MM.1S (cell line): ENCODE data around the gene KRT2.

Experiments used
- DNase-seq: peaks from one replicate; pipeline ENCODE4 v3.0.0-alpha.2; 2015
- H2AFZ ChIP-seq: fragments of 300-600 bp; sonication (generic); 2 replicates; pipeline ENCODE4 v1.6.0; 2016; ENCODE audit warnings: antibody characterized with exemption, low read length
- H3F3A ChIP-seq: fragments of 300-600 bp; sonication (generic); 2 replicates; pipeline ENCODE4 v1.6.1; 2016; ENCODE audit warnings: mild to moderate bottlenecking, antibody characterized with exemption, low read length, moderate library complexity, mixed read lengths; ENCODE audit not compliant: insufficient read depth
- H3K27ac ChIP-seq: fragments of 300-600 bp; sonication (generic); 2 replicates; pipeline ENCODE4 v1.5.1; 2016; ENCODE audit warnings: mild to moderate bottlenecking, low read length
- H3K27me3 ChIP-seq: fragments of 300-600 bp; sonication (generic); replicated peaks from 2 replicates; pipeline ENCODE4 v1.6.0; 2016; ENCODE audit warnings: low read length; ENCODE audit not compliant: insufficient read depth
- H3K36me3 ChIP-seq: fragments of 300-600 bp; sonication (generic); replicated peaks from 2 replicates; pipeline ENCODE4 v1.6.1; 2016; ENCODE audit warnings: mild to moderate bottlenecking, low read length, mixed read lengths; ENCODE audit not compliant: insufficient read depth
- H3K4me1 ChIP-seq: fragments of 300-600 bp; sonication (generic); 2 replicates; pipeline ENCODE4 v1.6.1; 2016; ENCODE audit warnings: low read length, mixed read lengths
- H3K4me2 ChIP-seq: fragments of 300-600 bp; sonication (generic); 2 replicates; pipeline ENCODE4 v1.6.0; 2016; ENCODE audit warnings: low read depth, low read length
- H3K4me3 ChIP-seq: fragments of 300-600 bp; sonication (generic); 2 replicates; pipeline ENCODE4 v1.5.1; 2016; ENCODE audit warnings: low read length, mixed read lengths
- H3K79me2 ChIP-seq: fragments of 300-600 bp; sonication (generic); 2 replicates; pipeline ENCODE4 v1.6.1; 2016; ENCODE audit warnings: mixed run types, low read length, mixed read lengths
- H3K9ac ChIP-seq: fragments of 300-600 bp; sonication (generic); 2 replicates; pipeline ENCODE4 v1.6.1; 2016; ENCODE audit warnings: low read length, mixed read lengths
- H3K9me2 ChIP-seq: fragments of 300-600 bp; sonication (generic); replicated peaks from 2 replicates; pipeline ENCODE4 v1.6.1; 2016; ENCODE audit warnings: mild to moderate bottlenecking, low read length, mixed read lengths; ENCODE audit not compliant: insufficient read depth
- H3K9me3 ChIP-seq: fragments of 300-600 bp; sonication (generic); replicated peaks from 2 replicates; pipeline ENCODE4 v1.6.1; 2016; ENCODE audit warnings: mild to moderate bottlenecking, low read length, mixed read lengths; ENCODE audit not compliant: insufficient read depth
- H4K20me1 ChIP-seq: fragments of 300-600 bp; sonication (generic); 2 replicates; pipeline ENCODE4 v1.6.1; 2016; ENCODE audit warnings: mild to moderate bottlenecking, low read length, moderate library complexity, mixed read lengths; ENCODE audit not compliant: insufficient read depth
- EZH2 ChIP-seq: fragments of 300-600 bp; sonication (generic); optimal IDR thresholded peaks from 2 replicates; pipeline ENCODE3; 2017; ENCODE audit warnings: low read depth, mild to moderate bottlenecking, antibody characterized with exemption, low read length, mixed read lengths
- EZH2phosphoT487 ChIP-seq: fragments of 300-600 bp; sonication (generic); IDR thresholded peaks from 2 replicates; pipeline ENCODE4 v1.6.1; 2018; ENCODE audit warnings: antibody characterized with exemption, low read length
- TF ChIP-seq, protein P1 (sequence below): fragments of 300-600 bp; sonication (generic); IDR thresholded peaks from 2 replicates; pipeline ENCODE4 v1.5.1; 2016; ENCODE audit warnings: antibody characterized with exemption, low read length, mixed read lengths

The KRT2 gene

DNA sequence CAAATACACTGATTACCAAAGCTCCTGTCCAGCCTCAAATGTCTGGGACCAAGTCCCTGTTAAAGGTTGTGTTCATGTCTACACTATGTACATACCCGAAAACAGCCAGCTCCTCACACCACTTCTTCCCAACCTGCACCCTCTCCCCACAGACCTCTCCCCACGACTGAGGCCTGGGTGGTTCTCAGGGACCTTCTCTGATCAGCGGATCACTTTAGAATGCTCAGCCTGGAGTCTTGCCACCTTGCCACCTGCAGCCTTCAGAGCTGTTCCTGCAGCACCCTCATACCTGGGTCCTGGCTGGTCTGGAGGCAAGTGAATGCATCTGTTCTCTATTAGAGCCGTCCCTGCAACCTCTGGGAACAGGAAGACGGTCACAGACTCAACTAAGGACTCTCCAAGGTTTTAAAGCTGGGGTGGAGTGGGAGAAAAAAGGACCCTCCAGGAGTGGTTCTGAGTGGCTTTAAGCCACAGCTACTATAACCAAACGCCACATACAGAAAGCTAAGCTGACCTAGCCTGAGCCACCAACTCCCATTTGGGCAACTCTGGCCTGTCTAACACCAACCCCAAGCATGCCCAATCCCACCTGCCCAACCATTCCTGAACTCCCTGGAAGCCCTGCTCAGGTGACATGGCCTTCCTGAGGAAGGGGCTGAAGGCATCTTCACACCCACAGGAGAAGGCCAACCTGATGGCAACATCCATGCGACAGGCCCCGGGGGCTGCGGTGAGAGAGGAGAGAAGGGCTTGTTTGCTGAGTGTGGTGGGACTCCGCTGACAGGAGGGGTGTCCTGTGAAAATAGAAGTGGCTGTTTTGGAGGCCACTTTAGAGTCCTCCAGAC, 8.6 kb downstream of the KRT2 start:
- H3K4me2 ChIP-seq: no peak overlapping the region
- TF ChIP-seq EZH2phosphoT487: no peak
- no peak for TF ChIP-seq EZH2
- TF ChIP-seq, protein P1, sequence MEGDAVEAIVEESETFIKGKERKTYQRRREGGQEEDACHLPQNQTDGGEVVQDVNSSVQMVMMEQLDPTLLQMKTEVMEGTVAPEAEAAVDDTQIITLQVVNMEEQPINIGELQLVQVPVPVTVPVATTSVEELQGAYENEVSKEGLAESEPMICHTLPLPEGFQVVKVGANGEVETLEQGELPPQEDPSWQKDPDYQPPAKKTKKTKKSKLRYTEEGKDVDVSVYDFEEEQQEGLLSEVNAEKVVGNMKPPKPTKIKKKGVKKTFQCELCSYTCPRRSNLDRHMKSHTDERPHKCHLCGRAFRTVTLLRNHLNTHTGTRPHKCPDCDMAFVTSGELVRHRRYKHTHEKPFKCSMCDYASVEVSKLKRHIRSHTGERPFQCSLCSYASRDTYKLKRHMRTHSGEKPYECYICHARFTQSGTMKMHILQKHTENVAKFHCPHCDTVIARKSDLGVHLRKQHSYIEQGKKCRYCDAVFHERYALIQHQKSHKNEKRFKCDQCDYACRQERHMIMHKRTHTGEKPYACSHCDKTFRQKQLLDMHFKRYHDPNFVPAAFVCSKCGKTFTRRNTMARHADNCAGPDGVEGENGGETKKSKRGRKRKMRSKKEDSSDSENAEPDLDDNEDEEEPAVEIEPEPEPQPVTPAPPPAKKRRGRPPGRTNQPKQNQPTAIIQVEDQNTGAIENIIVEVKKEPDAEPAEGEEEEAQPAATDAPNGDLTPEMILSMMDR: no peak
- no peak for DNase-seq
- H3K27ac ChIP-seq: no peak overlapping the region
- H3K9me3 ChIP-seq: no peaks in the 10 kb centered on the region
- H3K9ac ChIP-seq: no peak overlapping the region
- H2AFZ ChIP-seq: no peak overlapping the region
- H3F3A ChIP-seq: no peaks in the 10 kb centered on the region
- no peaks in the 10 kb centered on the region for H3K4me1 ChIP-seq
- H3K4me3 ChIP-seq: no peak overlapping the region
- H3K9me2 ChIP-seq: no peaks in the 10 kb centered on the region
- H3K36me3 ChIP-seq: no peaks in the 10 kb centered on the region
- H4K20me1 ChIP-seq: no peaks in the 10 kb centered on the region
- H3K79me2 ChIP-seq: no peaks in the 10 kb centered on the region
- peaks cover 48% of the 10 kb centered on the region for H3K27me3 ChIP-seq

DNA sequence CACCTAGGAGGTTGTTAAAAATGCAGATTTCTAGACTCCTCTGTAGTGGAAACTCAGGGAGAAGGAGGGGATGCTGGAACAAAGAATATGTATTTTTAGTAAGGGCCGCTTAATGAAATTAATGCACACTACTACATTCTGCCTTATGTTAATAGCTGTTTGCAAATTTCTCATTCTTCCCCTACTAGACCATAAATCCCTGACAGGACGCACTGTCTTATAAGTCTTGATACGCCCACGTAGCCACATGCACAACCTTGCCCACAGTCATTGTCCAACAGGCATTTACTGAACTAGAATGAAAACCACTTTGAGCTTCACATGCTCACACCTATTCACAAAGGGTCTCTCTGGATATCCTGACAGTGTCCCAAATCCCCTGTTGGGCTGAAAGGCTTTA, 10.5 kb downstream of the KRT2 start:
- no peak for DNase-seq
- no peak overlapping the region for H2AFZ ChIP-seq
- TF ChIP-seq EZH2 (no peak), EZH2phosphoT487 (no peak)
- TF ChIP-seq, protein P1: no peak

DNA sequence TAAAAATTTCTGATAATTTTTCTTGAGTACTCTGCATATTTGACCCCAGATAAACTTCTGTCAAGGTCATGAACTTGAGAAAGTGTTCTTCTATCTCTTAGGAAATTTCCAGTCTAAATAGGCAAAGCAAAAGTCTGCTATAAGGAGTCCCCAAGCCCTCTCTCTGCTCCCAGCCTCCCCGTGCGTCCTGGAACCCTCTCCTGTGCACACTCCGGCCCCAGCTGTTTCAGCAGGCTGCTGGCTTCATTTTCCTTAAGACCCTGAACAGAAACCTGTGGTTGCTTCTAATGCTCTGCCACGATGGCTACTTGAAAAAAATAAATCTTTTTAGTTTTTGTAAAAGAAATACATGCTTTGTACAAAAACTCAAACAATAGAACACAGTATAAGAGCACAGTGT, 14.7 kb downstream of the KRT2 start:
- H3K79me2 ChIP-seq: no peaks in the 10 kb centered on the region
- H3K36me3 ChIP-seq: no peaks in the 10 kb centered on the region
- H3K9me2 ChIP-seq: no peaks in the 10 kb centered on the region
- DNase-seq: no peak
- no peaks in the 10 kb centered on the region for H4K20me1 ChIP-seq
- TF ChIP-seq EZH2phosphoT487 (no peak), EZH2 (no peak)
- TF ChIP-seq, protein P1: no peak
- H2AFZ ChIP-seq: no peak overlapping the region
- no peak overlapping the region for H3K4me2 ChIP-seq
- H3K27ac ChIP-seq: no peak overlapping the region
- H3K27me3 ChIP-seq: peaks cover 20% of the 10 kb centered on the region
- H3K4me3 ChIP-seq: no peak overlapping the region
- no peaks in the 10 kb centered on the region for H3K4me1 ChIP-seq
- no peak overlapping the region for H3K9ac ChIP-seq
- H3K9me3 ChIP-seq: no peaks in the 10 kb centered on the region
- H3F3A ChIP-seq: no peaks in the 10 kb centered on the region

More for the DNA sequence above, 10.5 kb downstream of the KRT2 start:
- H3F3A ChIP-seq: no peaks in the 10 kb centered on the region
- H3K36me3 ChIP-seq: no peaks in the 10 kb centered on the region
- no peaks in the 10 kb centered on the region for H3K9me3 ChIP-seq
- H3K9ac ChIP-seq: no peak overlapping the region
- H3K4me2 ChIP-seq: no peak overlapping the region
- H3K4me3 ChIP-seq: no peak overlapping the region
- no peaks in the 10 kb centered on the region for H3K79me2 ChIP-seq
- peaks cover 52% of the 10 kb centered on the region for H3K27me3 ChIP-seq
- no peaks in the 10 kb centered on the region for H4K20me1 ChIP-seq
- H3K27ac ChIP-seq: no peak overlapping the region
- H3K4me1 ChIP-seq: no peaks in the 10 kb centered on the region
- no peaks in the 10 kb centered on the region for H3K9me2 ChIP-seq
